ENCODE data around the gene CIB4.

CIB4 gene

GRCh38 chr2:26640781-26641564 is at the start of gene CIB4:
TSS of gene CIB4 (minus strand) at chr2:26641366. CDS start at chr2:26641314, 52 bp downstream.
- DNase-seq (ENCODE audit: low spot score): peak; percentile 54

GRCh38 chr2:26687801-26688200 is 46.6 kb upstream of the CIB4 start:
- no peak for DNase-seq (ENCODE audit: low spot score)

- no peak for DNase-seq (ENCODE audit: low spot score)
Observed at GRCh38 chr2:26687328-26687727, 46.2 kb upstream of the CIB4 start.

- no peak for DNase-seq (ENCODE audit: low spot score)
Observed at GRCh38 chr2:26685989-26686839, 45.0 kb upstream of the CIB4 start.

- DNase-seq (ENCODE audit: low spot score): no peak
Observed at GRCh38 chr2:26685341-26685740, 44.2 kb upstream of the CIB4 start.

- DNase-seq (ENCODE audit: low spot score): no peak
Observed at GRCh38 chr2:26683583-26683982, 42.4 kb upstream of the CIB4 start.

GRCh38 chr2:26682155-26682554 is 41.0 kb upstream of the CIB4 start:
- no peak for DNase-seq (ENCODE audit: low spot score)

- no peak for DNase-seq (ENCODE audit: low spot score)
Observed at GRCh38 chr2:26681656-26682055, 40.5 kb upstream of the CIB4 start.

GRCh38 chr2:26679867-26680266 is 38.7 kb upstream of the CIB4 start:
- DNase-seq (ENCODE audit: low spot score): no peak

- DNase-seq (ENCODE audit: low spot score): no peak
Observed at GRCh38 chr2:26678035-26678434, 36.9 kb upstream of the CIB4 start.

- DNase-seq (ENCODE audit: low spot score): no peak
Observed at GRCh38 chr2:26675651-26676255, 34.6 kb upstream of the CIB4 start.

GRCh38 chr2:26674771-26675170 is 33.6 kb upstream of the CIB4 start:
- DNase-seq (ENCODE audit: low spot score): no peak

- DNase-seq (ENCODE audit: low spot score): no peak
Observed at GRCh38 chr2:26674002-26674751, 33.0 kb upstream of the CIB4 start.

- DNase-seq (ENCODE audit: low spot score): no peak
Observed at GRCh38 chr2:26672818-26673393, 31.7 kb upstream of the CIB4 start.

GRCh38 chr2:26672112-26672817 is 31.1 kb upstream of the CIB4 start:
- DNase-seq (ENCODE audit: low spot score): no peak

- no peak for DNase-seq (ENCODE audit: low spot score)
Observed at GRCh38 chr2:26671691-26672090, 30.5 kb upstream of the CIB4 start.

GRCh38 chr2:26670931-26671460 is 29.8 kb upstream of the CIB4 start:
- DNase-seq (ENCODE audit: low spot score): no peak

- DNase-seq (ENCODE audit: low spot score): no peak
Observed at GRCh38 chr2:26670171-26670570, 29.0 kb upstream of the CIB4 start.

- DNase-seq (ENCODE audit: low spot score): no peak
Observed at GRCh38 chr2:26668856-26669750, 27.9 kb upstream of the CIB4 start.

- no peak for DNase-seq (ENCODE audit: low spot score)
Observed at GRCh38 chr2:26668041-26668440, 26.9 kb upstream of the CIB4 start.

All from LoVo (cell line).